Lower leg skin (tissue), 3 donors: Measurements from ENCODE around the gene POLR3B.

Experiments
- POLR2A ChIP-seq, 2 donors: fragments of 450-650 bp; IDR thresholded peaks; one replicate each; pipeline ENCODE4 v1.6.1; 2016 to 2017; ENCODE audit warnings: antibody characterized with exemption in 2 of 2, mild to moderate bottlenecking in 1 of 2, moderate library complexity in 1 of 2
- TF ChIP-seq, protein P1 (sequence below), 3 donors: fragments of 450-650 bp; IDR thresholded peaks; one replicate each; pipeline ENCODE4 v1.5.1; 2016; ENCODE audit warnings: antibody characterized with exemption in 3 of 3, mild to moderate bottlenecking in 3 of 3, moderate library complexity in 2 of 3

DNA sequence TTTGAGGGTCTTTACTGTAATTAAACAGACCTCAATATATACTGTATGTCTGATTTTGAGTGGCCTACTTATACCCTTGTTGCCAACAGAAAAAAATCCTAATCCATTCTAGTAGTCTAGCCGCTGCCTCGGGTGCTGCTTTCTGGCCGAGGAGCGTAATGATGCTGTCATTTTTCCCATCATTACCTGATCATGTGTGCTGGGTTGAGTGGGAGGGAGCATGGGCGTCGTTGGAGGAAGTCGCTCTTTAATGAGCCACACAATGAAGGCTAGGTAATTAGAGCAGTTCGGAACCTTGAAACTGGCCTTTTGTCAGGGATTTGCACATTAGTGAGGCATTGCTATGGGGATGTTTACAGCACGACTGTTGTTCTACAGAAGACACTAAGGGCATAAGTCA, 149.1 kb downstream of the POLR3B start:
- TF ChIP-seq, protein P1, sequence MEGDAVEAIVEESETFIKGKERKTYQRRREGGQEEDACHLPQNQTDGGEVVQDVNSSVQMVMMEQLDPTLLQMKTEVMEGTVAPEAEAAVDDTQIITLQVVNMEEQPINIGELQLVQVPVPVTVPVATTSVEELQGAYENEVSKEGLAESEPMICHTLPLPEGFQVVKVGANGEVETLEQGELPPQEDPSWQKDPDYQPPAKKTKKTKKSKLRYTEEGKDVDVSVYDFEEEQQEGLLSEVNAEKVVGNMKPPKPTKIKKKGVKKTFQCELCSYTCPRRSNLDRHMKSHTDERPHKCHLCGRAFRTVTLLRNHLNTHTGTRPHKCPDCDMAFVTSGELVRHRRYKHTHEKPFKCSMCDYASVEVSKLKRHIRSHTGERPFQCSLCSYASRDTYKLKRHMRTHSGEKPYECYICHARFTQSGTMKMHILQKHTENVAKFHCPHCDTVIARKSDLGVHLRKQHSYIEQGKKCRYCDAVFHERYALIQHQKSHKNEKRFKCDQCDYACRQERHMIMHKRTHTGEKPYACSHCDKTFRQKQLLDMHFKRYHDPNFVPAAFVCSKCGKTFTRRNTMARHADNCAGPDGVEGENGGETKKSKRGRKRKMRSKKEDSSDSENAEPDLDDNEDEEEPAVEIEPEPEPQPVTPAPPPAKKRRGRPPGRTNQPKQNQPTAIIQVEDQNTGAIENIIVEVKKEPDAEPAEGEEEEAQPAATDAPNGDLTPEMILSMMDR (IDR thresholded peaks at IDR 0.05): no peak
- TF ChIP-seq POLR2A (IDR thresholded peaks at IDR 0.05): no peak
